ENCODE results near the gene AOX1. TPM values are rescaled to one million over a fixed set of nuclear protein-coding genes. Genes with fewer than 3 reads are reported as not detected.

AOX1 gene
- total and polyA plus RNA-seq, 5 donors from 2014 or later: not detected

DNA sequence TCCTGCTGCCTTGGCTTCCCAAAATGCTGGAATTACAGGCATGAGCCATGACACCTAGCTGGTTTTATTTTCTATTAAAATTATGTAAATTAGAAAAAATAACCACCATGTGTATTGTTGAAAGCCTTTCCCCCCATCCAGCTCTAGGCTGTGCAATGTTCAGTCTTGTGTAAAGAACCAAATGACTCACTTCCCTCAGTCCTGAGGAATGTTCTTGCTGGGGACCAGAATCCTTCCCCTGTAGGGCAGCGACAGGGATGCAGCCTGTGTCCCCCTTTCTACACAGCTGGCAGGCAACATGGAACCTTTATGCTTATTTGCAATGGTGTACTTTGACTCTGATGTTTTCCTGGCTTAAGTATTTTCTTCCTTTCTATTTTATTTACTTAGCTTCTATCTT lies 29.4 kb downstream of the AOX1 start:
- H3K27me3 Mint-ChIP-seq: peaks cover 26% of the 10 kb centered on the region
- no peaks in the 10 kb centered on the region for H3K36me3 ChIP-seq (ENCODE audit: control insufficient read depth, insufficient read depth, low read length)
- H3K9me3 ChIP-seq (ENCODE audit: control insufficient read depth in 2 of 2, low read length in 2 of 2): no peaks in the 10 kb centered on the region
- ATAC-seq (ENCODE audit: low read depth in 2 of 2): no peak
- no peak overlapping the region for H3K27ac Mint-ChIP-seq
- H3K27me3 ChIP-seq (ENCODE audit: control insufficient read depth, insufficient read depth, low read length): peaks cover 7% of the 10 kb centered on the region
- no peak for DNase-seq
- no peak overlapping the region for H3K27ac ChIP-seq (ENCODE audit: insufficient read depth, low read length, poor library complexity, severe bottlenecking)
- H3K4me3 Mint-ChIP-seq: no peak overlapping the region
- H3K9me3 Mint-ChIP-seq: peaks cover 0 to 2% (median 0%) of the 10 kb centered on the region in 7 donors
- H3K36me3 Mint-ChIP-seq: no peaks in the 10 kb centered on the region
- no peak overlapping the region for H3K4me3 ChIP-seq (ENCODE audit: low read depth, low read length)
- H3K4me1 ChIP-seq (ENCODE audit: control insufficient read depth, insufficient read depth, low read length, poor library complexity, severe bottlenecking): no peaks in the 10 kb centered on the region
- H3K4me1 Mint-ChIP-seq: no peaks in the 10 kb centered on the region

DNA sequence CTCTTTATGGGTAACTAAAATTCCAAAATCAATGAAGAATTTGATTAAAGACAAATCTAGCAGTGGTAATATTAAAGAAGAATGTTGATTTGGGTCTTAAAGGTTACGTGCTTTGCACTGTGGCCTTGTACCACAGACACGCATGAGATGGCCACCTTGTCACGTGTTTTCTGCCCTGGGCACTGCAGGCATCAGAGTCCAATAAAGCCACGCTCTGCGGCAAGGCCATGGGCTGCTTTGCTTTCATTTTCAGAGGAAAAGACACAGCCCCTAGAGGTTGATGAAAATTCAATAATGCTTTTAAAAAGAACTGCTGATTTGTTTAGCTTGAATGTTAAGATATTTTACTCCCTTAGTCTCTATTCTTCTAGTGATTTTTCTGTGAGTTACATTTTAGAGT lies 30.4 kb downstream of the AOX1 start:
- ATAC-seq (ENCODE audit: low read depth in 2 of 2): no peak
- Histone ChIP-seq H3K27me3 (ENCODE audit: control insufficient read depth, insufficient read depth, low read length) (peaks cover 7% of the 10 kb centered on the region), H3K9me3 (ENCODE audit: control insufficient read depth in 2 of 2, low read length in 2 of 2) (no peaks in the 10 kb centered on the region), H3K36me3 (ENCODE audit: control insufficient read depth, insufficient read depth, low read length) (no peaks in the 10 kb centered on the region), H3K4me1 (ENCODE audit: control insufficient read depth, insufficient read depth, low read length, poor library complexity, severe bottlenecking) (no peaks in the 10 kb centered on the region), H3K27ac (ENCODE audit: insufficient read depth, low read length, poor library complexity, severe bottlenecking) (no peak overlapping the region), H3K4me3 (ENCODE audit: low read depth, low read length) (no peak overlapping the region)
- H3K27ac Mint-ChIP-seq: no peak overlapping the region
- H3K27me3 Mint-ChIP-seq: peaks cover 26% of the 10 kb centered on the region
- H3K4me1 Mint-ChIP-seq: no peaks in the 10 kb centered on the region
- peaks cover 0 to 2% (median 0%) of the 10 kb centered on the region in 7 donors for H3K9me3 Mint-ChIP-seq
- H3K4me3 Mint-ChIP-seq: no peak overlapping the region
- H3K36me3 Mint-ChIP-seq: no peaks in the 10 kb centered on the region
- DNase-seq: no peak

DNA sequence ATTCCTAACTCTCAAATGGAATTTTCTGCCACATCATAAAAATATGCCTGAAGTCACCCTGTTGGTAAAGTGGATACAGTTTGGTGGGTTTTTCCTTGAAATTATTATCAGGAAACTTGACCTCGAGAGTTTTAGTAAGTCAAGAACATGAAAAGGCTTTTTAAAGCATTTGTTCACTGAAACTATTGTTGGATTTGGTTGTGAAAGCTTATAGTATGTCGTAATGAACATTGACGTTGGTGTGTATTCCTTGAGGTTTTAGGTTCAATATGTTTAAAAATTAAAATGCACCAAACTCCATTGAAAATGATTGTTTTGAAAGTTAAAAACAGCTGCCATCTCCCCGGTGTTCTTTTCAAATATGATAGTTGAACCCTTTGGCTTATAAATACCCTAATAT lies 30.8 kb downstream of the AOX1 start:
- Mint-ChIP-seq H3K4me1 (no peaks in the 10 kb centered on the region), H3K27me3 (peaks cover 26% of the 10 kb centered on the region), H3K27ac (no peak overlapping the region), H3K9me3 (peaks cover 0 to 2% (median 0%) of the 10 kb centered on the region in 7 donors), H3K36me3 (no peaks in the 10 kb centered on the region), H3K4me3 (no peak overlapping the region)
- no peak overlapping the region for H3K4me3 ChIP-seq (ENCODE audit: low read depth, low read length)
- no peaks in the 10 kb centered on the region for H3K36me3 ChIP-seq (ENCODE audit: control insufficient read depth, insufficient read depth, low read length)
- H3K9me3 ChIP-seq (ENCODE audit: control insufficient read depth in 2 of 2, low read length in 2 of 2): no peaks in the 10 kb centered on the region
- H3K4me1 ChIP-seq (ENCODE audit: control insufficient read depth, insufficient read depth, low read length, poor library complexity, severe bottlenecking): no peaks in the 10 kb centered on the region
- ATAC-seq (ENCODE audit: low read depth in 2 of 2) (no peak), DNase-seq (no peak)
- H3K27me3 ChIP-seq (ENCODE audit: control insufficient read depth, insufficient read depth, low read length): peaks cover 5% of the 10 kb centered on the region
- no peak overlapping the region for H3K27ac ChIP-seq (ENCODE audit: insufficient read depth, low read length, poor library complexity, severe bottlenecking)

DNA sequence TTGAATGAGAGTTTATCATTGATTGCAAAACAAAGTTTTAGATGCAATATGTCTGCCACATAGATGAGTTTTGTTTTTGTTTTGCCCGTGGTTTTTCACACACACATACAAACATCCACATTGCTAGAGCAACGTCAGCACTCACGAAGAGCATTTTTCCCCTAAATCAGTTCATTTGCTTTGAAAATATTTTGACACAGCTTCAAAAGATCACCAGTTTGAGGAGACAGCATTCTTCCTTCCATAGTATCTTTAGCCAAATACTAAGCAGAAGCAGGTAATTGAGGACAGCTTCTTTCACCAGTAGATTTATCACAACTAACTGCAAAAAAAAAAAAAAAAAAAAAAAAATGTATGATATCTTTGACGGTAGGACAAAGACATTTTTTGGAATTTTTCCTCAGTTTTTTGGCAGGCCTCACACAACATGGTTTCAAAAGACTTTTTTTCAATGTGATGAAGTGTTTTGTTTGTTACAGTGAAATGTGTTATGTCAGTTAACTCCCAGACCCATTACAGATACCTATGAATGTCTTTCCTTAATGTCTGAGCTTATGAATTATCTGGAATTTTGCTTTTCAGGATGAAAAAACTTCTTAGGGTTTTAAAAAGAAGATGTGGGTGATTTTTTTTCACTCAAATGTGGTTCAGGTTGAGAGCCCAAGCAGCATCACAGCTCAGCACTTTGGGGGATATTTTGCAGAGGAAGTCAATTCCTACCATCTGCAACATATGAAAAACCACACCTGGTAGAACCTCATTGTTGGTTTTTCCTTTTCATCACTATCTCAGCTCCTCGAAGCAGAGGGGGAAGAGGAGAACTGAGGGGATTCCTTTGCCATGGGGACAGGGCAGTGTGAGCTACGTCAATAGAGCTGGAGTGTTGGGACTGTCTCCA lies 31.6 kb downstream of the AOX1 start:
- no peak overlapping the region for H3K27ac Mint-ChIP-seq
- Histone ChIP-seq H3K36me3 (ENCODE audit: control insufficient read depth, insufficient read depth, low read length) (no peaks in the 10 kb centered on the region), H3K9me3 (ENCODE audit: control insufficient read depth in 2 of 2, low read length in 2 of 2) (no peaks in the 10 kb centered on the region), H3K4me3 (ENCODE audit: low read depth, low read length) (no peak overlapping the region), H3K4me1 (ENCODE audit: control insufficient read depth, insufficient read depth, low read length, poor library complexity, severe bottlenecking) (no peaks in the 10 kb centered on the region), H3K27ac (ENCODE audit: insufficient read depth, low read length, poor library complexity, severe bottlenecking) (no peak overlapping the region), H3K27me3 (ENCODE audit: control insufficient read depth, insufficient read depth, low read length) (peaks cover 5% of the 10 kb centered on the region)
- no peak for ATAC-seq (ENCODE audit: low read depth in 2 of 2)
- peaks cover 0 to 2% (median 0%) of the 10 kb centered on the region in 7 donors for H3K9me3 Mint-ChIP-seq
- DNase-seq: no peak
- H3K27me3 Mint-ChIP-seq: peaks cover 23% of the 10 kb centered on the region
- H3K4me3 Mint-ChIP-seq: no peak overlapping the region
- H3K4me1 Mint-ChIP-seq: no peaks in the 10 kb centered on the region
- H3K36me3 Mint-ChIP-seq: no peaks in the 10 kb centered on the region

DNA sequence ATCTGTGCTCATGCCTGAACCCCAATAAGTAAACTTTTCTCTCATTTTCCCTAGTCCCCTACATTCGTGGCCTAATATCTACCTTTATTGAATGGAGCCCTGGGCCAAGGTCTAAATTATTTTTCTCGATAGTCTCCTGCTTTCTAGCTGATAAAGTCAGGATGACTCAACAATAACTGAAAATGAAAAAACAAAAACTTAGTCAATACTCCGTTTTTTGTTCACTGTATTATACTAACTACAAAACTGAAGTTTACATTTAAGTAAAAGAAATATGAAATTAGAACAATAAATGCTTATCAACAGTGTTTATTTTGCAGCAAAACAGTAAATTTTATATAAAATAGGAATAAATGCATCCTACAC lies 32.2 kb downstream of the AOX1 start:
- H3K27me3 Mint-ChIP-seq: peaks cover 27% of the 10 kb centered on the region
- no peaks in the 10 kb centered on the region for H3K36me3 Mint-ChIP-seq
- H3K27ac ChIP-seq (ENCODE audit: insufficient read depth, low read length, poor library complexity, severe bottlenecking): no peak overlapping the region
- H3K9me3 Mint-ChIP-seq: peaks cover 0 to 2% (median 0%) of the 10 kb centered on the region in 7 donors
- H3K4me3 ChIP-seq (ENCODE audit: low read depth, low read length): no peak overlapping the region
- H3K27ac Mint-ChIP-seq: no peak overlapping the region
- DNase-seq (no peak), ATAC-seq (ENCODE audit: low read depth in 2 of 2) (no peak)
- H3K4me1 Mint-ChIP-seq: peaks cover 0 to 2% (median 0%) of the 10 kb centered on the region in 4 donors
- no peaks in the 10 kb centered on the region for H3K4me1 ChIP-seq (ENCODE audit: control insufficient read depth, insufficient read depth, low read length, poor library complexity, severe bottlenecking)
- no peak overlapping the region for H3K4me3 Mint-ChIP-seq
- peaks cover 6% of the 10 kb centered on the region for H3K27me3 ChIP-seq (ENCODE audit: control insufficient read depth, insufficient read depth, low read length)
- H3K36me3 ChIP-seq (ENCODE audit: control insufficient read depth, insufficient read depth, low read length): no peaks in the 10 kb centered on the region
- H3K9me3 ChIP-seq (ENCODE audit: control insufficient read depth in 2 of 2, low read length in 2 of 2): no peaks in the 10 kb centered on the region

DNA sequence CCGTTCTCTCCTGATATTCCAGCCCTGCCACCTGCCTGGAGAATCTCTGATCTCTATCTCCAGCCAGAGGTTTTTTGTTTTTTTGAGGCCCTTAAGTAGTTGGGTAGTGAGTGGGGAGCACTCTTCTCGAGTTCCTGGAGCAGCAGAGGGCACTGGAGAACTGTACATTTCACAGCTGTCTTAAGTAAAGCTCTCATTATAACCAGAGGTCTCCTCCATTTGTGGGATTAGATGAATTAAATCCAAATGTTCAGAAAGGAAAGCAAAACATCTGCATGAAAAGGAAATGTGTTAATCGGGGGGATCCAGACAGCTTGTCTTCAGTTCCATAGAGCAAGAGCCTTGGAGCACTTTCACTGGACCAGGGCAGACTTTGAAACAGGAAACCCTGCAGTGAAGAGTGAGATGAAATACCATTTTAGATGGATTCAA lies 32.8 kb downstream of the AOX1 start:
- ATAC-seq (ENCODE audit: low read depth in 2 of 2) (no peak), DNase-seq (peak in 1 of 3 donors; percentile 19)
- Mint-ChIP-seq H3K9me3 (peaks cover 0 to 2% (median 0%) of the 10 kb centered on the region in 7 donors), H3K36me3 (no peaks in the 10 kb centered on the region), H3K27ac (no peak overlapping the region), H3K27me3 (peaks cover 22% of the 10 kb centered on the region), H3K4me3 (no peak overlapping the region), H3K4me1 (peaks cover 0 to 2% (median 0%) of the 10 kb centered on the region in 4 donors)
- no peak overlapping the region for H3K4me3 ChIP-seq (ENCODE audit: low read depth, low read length)
- H3K9me3 ChIP-seq (ENCODE audit: control insufficient read depth in 2 of 2, low read length in 2 of 2): no peaks in the 10 kb centered on the region
- H3K36me3 ChIP-seq (ENCODE audit: control insufficient read depth, insufficient read depth, low read length): no peaks in the 10 kb centered on the region
- H3K27ac ChIP-seq (ENCODE audit: insufficient read depth, low read length, poor library complexity, severe bottlenecking): no peak overlapping the region
- H3K4me1 ChIP-seq (ENCODE audit: control insufficient read depth, insufficient read depth, low read length, poor library complexity, severe bottlenecking): no peaks in the 10 kb centered on the region
- peaks cover 8% of the 10 kb centered on the region for H3K27me3 ChIP-seq (ENCODE audit: control insufficient read depth, insufficient read depth, low read length)

DNA sequence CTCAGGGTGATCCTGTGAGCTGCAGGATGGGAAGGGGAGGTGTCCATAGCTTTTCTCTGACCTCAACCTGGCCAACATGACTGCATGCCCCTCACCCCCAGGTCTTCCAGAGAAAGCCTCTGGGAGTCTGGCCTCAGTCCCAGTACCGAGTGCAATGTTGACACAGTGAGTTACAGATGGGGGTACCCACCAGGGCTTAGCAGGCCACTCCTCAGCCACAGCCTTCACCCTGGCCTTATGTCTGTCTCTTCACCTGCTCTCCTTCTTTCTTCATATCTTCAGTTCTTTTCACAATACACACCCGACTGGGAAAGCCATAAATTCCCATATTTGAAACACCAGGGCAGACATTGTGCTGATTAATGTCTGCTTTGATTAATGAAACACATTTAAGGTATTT lies 33.5 kb downstream of the AOX1 start:
- Mint-ChIP-seq H3K4me1 (peaks cover 0 to 2% (median 0%) of the 10 kb centered on the region in 4 donors), H3K9me3 (peaks cover 0 to 2% (median 0%) of the 10 kb centered on the region in 7 donors), H3K27me3 (peaks cover 22% of the 10 kb centered on the region), H3K4me3 (no peak overlapping the region), H3K36me3 (no peaks in the 10 kb centered on the region), H3K27ac (no peak overlapping the region)
- ATAC-seq (ENCODE audit: low read depth in 2 of 2): no peak
- H3K9me3 ChIP-seq (ENCODE audit: control insufficient read depth in 2 of 2, low read length in 2 of 2): no peaks in the 10 kb centered on the region
- H3K27me3 ChIP-seq (ENCODE audit: control insufficient read depth, insufficient read depth, low read length): peaks cover 6% of the 10 kb centered on the region
- no peak overlapping the region for H3K27ac ChIP-seq (ENCODE audit: insufficient read depth, low read length, poor library complexity, severe bottlenecking)
- no peaks in the 10 kb centered on the region for H3K36me3 ChIP-seq (ENCODE audit: control insufficient read depth, insufficient read depth, low read length)
- H3K4me1 ChIP-seq (ENCODE audit: control insufficient read depth, insufficient read depth, low read length, poor library complexity, severe bottlenecking): no peaks in the 10 kb centered on the region
- no peak overlapping the region for H3K4me3 ChIP-seq (ENCODE audit: low read depth, low read length)
- DNase-seq: no peak

All from CD4-positive, CD25-positive, alpha-beta regulatory T cell (primary cell).